ENCODE data around the gene CTSC. TPM values are rescaled to one million over a fixed set of nuclear protein-coding genes. Genes with fewer than 3 reads are reported as not detected.

The CTSC gene
- total and polyA plus RNA-seq, 9 of the 15 experiments (the other 6 are each of a cell fraction or from before 2014, with no cell fraction given), result 113 to 403 (median 187) TPM

GRCh38 chr11:88318017-88318416, 19.5 kb downstream of the CTSC start (continued):
- TF ChIP-seq UBTF (IDR thresholded peaks at IDR 0.05; ENCODE audit: borderline replicate concordance in 1 of 2, low read depth in 2 of 2, low read length in 2 of 2), result no peak
- no peak for TF ChIP-seq TGIF2 (CRISPR knock-in tag; IDR thresholded peaks at IDR 0.05)

- ChIA-PET CTCF (ENCODE audit: low intra/inter-chr PET ratio) (no interaction called here), POLR2A (interaction anchor here (0.6 to 1.6 kb wide), 3 partner anchors 11 to 220 kb away, joined by 3 to 4 read pairs (median 3); no protein-coding TSS in a partner anchor)
- no TSS peak for BruUV-seq (replicated peaks)
- Histone ChIP-seq H3K27me3 (ENCODE audit: control insufficient read depth in 2 of 2, insufficient read depth in 2 of 2, low read length in 2 of 2) (no peaks in the 10 kb centered on the region), H3K4me1 (replicated peaks in 1 of 2; ENCODE audit: control insufficient read depth in 2 of 2, insufficient read depth in 2 of 2, low read length in 2 of 2) (no peaks in the 10 kb centered on the region; a peak in 1 of 5 replicates), H4K20me1 (replicated peaks; ENCODE audit: control insufficient read depth, insufficient read depth, low read length) (no peaks in the 10 kb centered on the region), H3K9ac (ENCODE audit: insufficient read depth in 1 of 2, low read depth in 2 of 2, low read length in 2 of 2) (no peak overlapping the region), H3K9me1 (ENCODE audit: control insufficient read depth, insufficient read depth, low read length) (no peaks in the 10 kb centered on the region), H3K9me3 (replicated peaks; ENCODE audit: control insufficient read depth, insufficient read depth, low read depth, low read length) (no peaks in the 10 kb centered on the region), H3K4me2 (ENCODE audit: insufficient read depth, low read length) (no peak overlapping the region), H3K4me3 (no peak overlapping the region), H3K27ac (ENCODE audit: extremely low read depth, low read depth, low read length) (no peak overlapping the region), H3K79me2 (ENCODE audit: control insufficient read depth, insufficient read depth, low read length) (peaks cover 86% of the 10 kb centered on the region), H3K36me3 (ENCODE audit: control insufficient read depth, insufficient read depth, low read length) (peaks cover 78% of the 10 kb centered on the region), H2AFZ (ENCODE audit: low read depth, low read length) (no peak overlapping the region)
- DNase-seq (ENCODE audit: extremely low read depth in 1 of 4, low spot score in 3 of 4) (no peak), FAIRE-seq (no peak), ATAC-seq (no peak)
- no peak for TF ChIP-seq E2F8 (IDR thresholded peaks at IDR 0.05; ENCODE audit: low read depth, partially characterized antibody)
- no peak for TF ChIP-seq ZBTB2 (IDR thresholded peaks at IDR 0.05)
- TF ChIP-seq SMAD3 (CRISPR knock-in tag; conservative IDR thresholded peaks at IDR 0.05), result no peak
- TF ChIP-seq ZNF124 (CRISPR knock-in tag; IDR thresholded peaks at IDR 0.05), result no peak
- no peak for TF ChIP-seq CHD1 (IDR thresholded peaks at IDR 0.05; ENCODE audit: low read length)
- no peak for TF ChIP-seq YBX1 (IDR thresholded peaks at IDR 0.05)
- TF ChIP-seq TRIM24 (IDR thresholded peaks at IDR 0.05), result no peak
- TF ChIP-seq ZNF644 (tag; IDR thresholded peaks at IDR 0.05; ENCODE audit: low read depth), result no peak
- no peak for TF ChIP-seq ZNF778 (CRISPR knock-in tag; IDR thresholded peaks at IDR 0.05)
- no peak for TF ChIP-seq ILF3 (IDR thresholded peaks at IDR 0.05; ENCODE audit: borderline replicate concordance)
- no peak for TF ChIP-seq RUNX1 (IDR thresholded peaks at IDR 0.05; ENCODE audit: low read depth)
- no peak for TF ChIP-seq TAF7 (tag; IDR thresholded peaks at IDR 0.05)
- intact Hi-C loops (cut with micrococcal nuclease) (no loop called here), in situ Hi-C loops (cut with MboI) (no loop called here)
- 85% methylated on average over 5 of the region's 5 CpGs for WGBS (ENCODE audit: insufficient coverage, low coverage, missing lambda C conversion rate)
Observed at GRCh38 chr11:88317536-88317935, 20.0 kb downstream of the CTSC start.

Data from K562 (cell line).